Bronchial epithelial cell (primary cell): ENCODE data around the gene GEMIN5. TPM values are rescaled to one million over a fixed set of nuclear protein-coding genes. Genes with fewer than 3 reads are reported as not detected.

Source experiments
- DNase-seq: peaks from one replicate; pipeline ENCODE4 v3.0.0-alpha.2; 2010; ENCODE audit warnings: low read depth
- FAIRE-seq: peaks from 2 replicates; lab custom pipeline; 2011; peaks lifted over from hg19 to GRCh38; lab: Jason Lieb, UNC
- H3K27me3 ChIP-seq: 2 replicates; pipeline ENCODE4 v1.5.1; 2011; ENCODE audit warnings: low read length; ENCODE audit not compliant: control insufficient read depth, insufficient read depth
- H3K36me3 ChIP-seq: 2 replicates; pipeline ENCODE4 v1.5.1; 2011; ENCODE audit warnings: low read length; ENCODE audit not compliant: control insufficient read depth, insufficient read depth
- H3K4me3 ChIP-seq: 2 replicates; pipeline ENCODE4 v1.5.1; 2011; ENCODE audit warnings: mild to moderate bottlenecking, low read depth, low read length, control low read depth
- total RNA-seq: library from RNA; depleted of rRNA; stranded (reverse); fragments of >200 nt; gene quantifications from 2 replicates; pipeline ENCODE4 v1.2.1, GENCODE V29; 2014
- TF ChIP-seq, protein P1 (sequence below): IDR thresholded peaks from 2 replicates; pipeline ENCODE4 v1.5.1; 2011; ENCODE audit warnings: mild to moderate bottlenecking, moderate library complexity, low read length, control low read depth, inconsistent platforms; ENCODE audit not compliant: insufficient read depth, severe bottlenecking

The GEMIN5 gene
- total RNA-seq, 1 donor from 2014 or later: 12.6 TPM

- Histone ChIP-seq H3K27me3 (no peaks in the 10 kb centered on the region), H3K4me3 (no peak overlapping the region), H3K36me3 (peaks cover 11% of the 10 kb centered on the region)
- DNase-seq: no peak
- TF ChIP-seq, protein P1, sequence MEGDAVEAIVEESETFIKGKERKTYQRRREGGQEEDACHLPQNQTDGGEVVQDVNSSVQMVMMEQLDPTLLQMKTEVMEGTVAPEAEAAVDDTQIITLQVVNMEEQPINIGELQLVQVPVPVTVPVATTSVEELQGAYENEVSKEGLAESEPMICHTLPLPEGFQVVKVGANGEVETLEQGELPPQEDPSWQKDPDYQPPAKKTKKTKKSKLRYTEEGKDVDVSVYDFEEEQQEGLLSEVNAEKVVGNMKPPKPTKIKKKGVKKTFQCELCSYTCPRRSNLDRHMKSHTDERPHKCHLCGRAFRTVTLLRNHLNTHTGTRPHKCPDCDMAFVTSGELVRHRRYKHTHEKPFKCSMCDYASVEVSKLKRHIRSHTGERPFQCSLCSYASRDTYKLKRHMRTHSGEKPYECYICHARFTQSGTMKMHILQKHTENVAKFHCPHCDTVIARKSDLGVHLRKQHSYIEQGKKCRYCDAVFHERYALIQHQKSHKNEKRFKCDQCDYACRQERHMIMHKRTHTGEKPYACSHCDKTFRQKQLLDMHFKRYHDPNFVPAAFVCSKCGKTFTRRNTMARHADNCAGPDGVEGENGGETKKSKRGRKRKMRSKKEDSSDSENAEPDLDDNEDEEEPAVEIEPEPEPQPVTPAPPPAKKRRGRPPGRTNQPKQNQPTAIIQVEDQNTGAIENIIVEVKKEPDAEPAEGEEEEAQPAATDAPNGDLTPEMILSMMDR: no peak
- FAIRE-seq: no peak
Measured at GRCh38 chr5:154893381-154893780, 44.6 kb downstream of the GEMIN5 start.

DNA sequence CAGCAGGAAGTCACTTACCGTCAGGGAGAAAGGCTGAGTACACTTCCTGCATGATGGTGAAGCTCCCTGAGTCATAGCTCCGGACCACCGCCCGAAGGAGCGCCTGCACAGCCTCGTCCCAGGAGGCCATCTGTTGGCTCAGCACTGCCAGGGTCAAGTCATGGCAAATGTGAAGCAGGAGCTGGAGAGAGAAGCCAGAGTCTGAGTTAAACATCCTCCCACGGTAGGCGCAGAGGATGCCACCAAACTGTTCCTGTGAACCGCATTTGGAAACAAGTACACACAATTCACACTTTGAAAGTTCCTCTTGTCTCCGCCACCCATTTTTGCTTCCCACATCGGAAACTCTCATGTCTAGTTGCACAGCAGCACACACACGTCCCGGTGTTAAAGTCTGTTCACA is 45.6 kb downstream of the GEMIN5 start:
- DNase-seq (no peak), FAIRE-seq (no peak)
- TF ChIP-seq, protein P1: no peak
- H3K4me3 ChIP-seq: no peak overlapping the region
- H3K36me3 ChIP-seq: peaks cover 11% of the 10 kb centered on the region
- H3K27me3 ChIP-seq: no peaks in the 10 kb centered on the region

- no peak for FAIRE-seq
- H3K36me3 ChIP-seq: peaks cover 3% of the 10 kb centered on the region
- H3K4me3 ChIP-seq: no peak overlapping the region
- DNase-seq: peak; percentile 3
- TF ChIP-seq, protein P1: no peak
- no peaks in the 10 kb centered on the region for H3K27me3 ChIP-seq
Measured at GRCh38 chr5:154885439-154885838, 52.6 kb downstream of the GEMIN5 start.

GRCh38 chr5:154884424-154884823 is 53.6 kb downstream of the GEMIN5 start:
- Histone ChIP-seq H3K4me3 (no peak overlapping the region), H3K27me3 (no peaks in the 10 kb centered on the region), H3K36me3 (peaks cover 3% of the 10 kb centered on the region)
- TF ChIP-seq, protein P1: no peak
- DNase-seq (no peak), FAIRE-seq (no peak)

GRCh38 chr5:154881986-154882385 is 56.0 kb downstream of the GEMIN5 start:
- TF ChIP-seq, protein P1: no peak
- DNase-seq: no peak
- H3K36me3 ChIP-seq: peaks cover 1% of the 10 kb centered on the region
- no peak for FAIRE-seq
- H3K4me3 ChIP-seq: no peak overlapping the region
- no peaks in the 10 kb centered on the region for H3K27me3 ChIP-seq

DNA sequence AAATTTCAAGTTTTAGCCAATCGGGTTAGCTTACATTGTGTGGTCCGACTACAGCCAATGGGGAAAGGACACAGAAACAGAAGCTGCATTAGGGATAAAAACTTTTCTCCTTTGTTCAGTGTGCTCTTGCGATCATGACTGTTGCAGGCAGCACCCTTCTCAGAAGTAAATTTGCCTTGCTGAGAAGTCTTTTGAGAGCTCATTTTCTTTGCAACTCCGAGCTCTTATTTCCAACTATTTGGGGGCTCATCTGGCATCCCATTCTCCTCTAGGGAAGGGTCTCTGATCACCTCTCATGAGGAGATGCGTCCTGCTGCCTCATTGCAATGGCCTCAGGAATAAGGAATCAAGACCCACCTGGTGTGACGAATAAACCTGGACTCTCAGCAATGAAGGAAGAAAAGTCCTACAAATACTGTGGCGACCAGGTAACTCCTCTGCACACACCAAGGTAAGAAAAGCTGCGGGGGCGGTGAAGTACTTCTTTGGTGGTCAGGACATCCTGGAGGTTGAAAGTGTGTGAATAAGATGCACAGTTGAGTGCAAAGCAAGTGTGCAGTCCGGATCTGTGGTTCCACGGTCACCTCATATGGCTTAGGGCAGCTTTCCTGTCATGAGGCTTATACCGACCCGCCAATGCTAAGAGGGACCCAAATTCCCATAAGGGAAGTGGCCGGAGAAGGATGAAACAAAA is 59.2 kb downstream of the GEMIN5 start:
- no peak for DNase-seq

More for the DNA sequence above, 59.2 kb downstream of the GEMIN5 start:
- no peaks in the 10 kb centered on the region for H3K27me3 ChIP-seq
- H3K36me3 ChIP-seq: peaks cover 6% of the 10 kb centered on the region
- FAIRE-seq: no peak
- TF ChIP-seq, protein P1: no peak
- no peak overlapping the region for H3K4me3 ChIP-seq
